ENCODE measurements around the gene BCL11A.

- TF ChIP-seq CTCF (IDR thresholded peaks at IDR 0.05): no peak
- TF ChIP-seq POLR2A (IDR thresholded peaks at IDR 0.05): no peak
These were observed 2.7 kb upstream of the BCL11A start for GRCh38 chr2:60556175-60556574.
